HepG2 (cell line): Measurements from ENCODE around the gene SULT4A1. TPM values are rescaled to one million over a fixed set of nuclear protein-coding genes. Genes with fewer than 3 reads are reported as not detected.

Experiments used
- ATAC-seq: fragments of 200-7000 bp; cut with Tn5 transposase; 3 replicates; pipeline ENCODE4 v1.9.1; 2020; ENCODE audit warnings: mild to moderate bottlenecking, moderate library complexity
- BruUV-seq: library from RNA; stranded (reverse); fragments of 400-500 nt; replicated peaks from 2 replicates; lab custom pipeline; 2021; lab: Mats Ljungman, UMichigan
- CTCF ChIA-PET: fragments of 300-600 bp; formaldehyde crosslinking; extraction: SDS; loops from one replicate; lab custom pipeline; 2021; ENCODE audit warnings: low total read pairs, inconsistent platforms, low intra/inter-chr PET ratio; lab: Yijun Ruan, JAX
- POLR2A ChIA-PET: fragments of 350-600 bp; sonication (Branson Sonifier 250); formaldehyde crosslinking; loops from one replicate; lab custom pipeline; 2020; ENCODE audit warnings: antibody characterized with exemption, inconsistent platforms; lab: Yijun Ruan, JAX
- DNase-seq: peaks from one replicate; pipeline ENCODE4 v3.0.0-alpha.2; 2015; ENCODE audit warnings: low spot score
- FAIRE-seq: peaks from 3 replicates; lab custom pipeline; 2011; peaks lifted over from hg19 to GRCh38; lab: Jason Lieb, UNC
- H2AFZ ChIP-seq: one replicate; pipeline ENCODE4 v1.6.1; 2011; ENCODE audit warnings: low read length, inconsistent platforms
- H3K27ac ChIP-seq: fragments of 300-600 bp; 3 replicates; pipeline ENCODE4 v1.8.0; 2011; ENCODE audit warnings: mixed run types, mild to moderate bottlenecking, mixed read lengths, low read length, inconsistent platforms; ENCODE audit not compliant: insufficient read depth; ENCODE audit errors: extremely low read length
- H3K27me3 ChIP-seq, 2 experiments: fragments of 200-600 bp in 1 of 2; 2 replicates in 1 of 2; 3 replicates in 1 of 2; pipeline versions ENCODE4 v1.6.0 to v1.8.0; 2011; ENCODE audit warnings: low read length in 2 of 2, mild to moderate bottlenecking in 2 of 2, moderate library complexity in 2 of 2, inconsistent platforms in 1 of 2; ENCODE audit not compliant: insufficient read depth in 2 of 2, control insufficient read depth in 1 of 2
- H3K36me3 ChIP-seq, 2 experiments: fragments of 200-600 bp in 1 of 2; replicated peaks in 1 of 2; 2 replicates in 1 of 2; 3 replicates in 1 of 2; pipeline versions ENCODE4 v1.5.1 to v1.8.0; 2011; ENCODE audit warnings: low read length in 2 of 2, inconsistent platforms in 1 of 2; ENCODE audit not compliant: insufficient read depth in 2 of 2, control insufficient read depth in 1 of 2
- H3K4me1 ChIP-seq: 2 replicates; pipeline ENCODE4 v1.5.1; 2012; ENCODE audit warnings: low read length, inconsistent platforms; ENCODE audit not compliant: insufficient read depth
- H3K4me2 ChIP-seq: 2 replicates; pipeline ENCODE4 v1.6.0; 2011; ENCODE audit warnings: low read depth, low read length, inconsistent platforms
- H3K4me3 ChIP-seq, 3 experiments: fragments of 200-600 bp in 1 of 3; sonication (generic), shearing (Covaris generic) in 1 of 3; replicated peaks in 1 of 3; 2 replicates each; pipeline ENCODE4 v1.5.1; 2011 to 2016; ENCODE audit warnings: low read length in 3 of 3, inconsistent platforms in 2 of 3, low read depth in 2 of 3, mild to moderate bottlenecking in 2 of 3, control low read depth in 1 of 3, mixed read lengths in 1 of 3; ENCODE audit not compliant: insufficient read depth in 1 of 3
- H3K79me2 ChIP-seq: one replicate; pipeline ENCODE4 v1.6.1; 2011; ENCODE audit warnings: low read length, inconsistent platforms; ENCODE audit not compliant: insufficient read depth
- H3K9ac ChIP-seq: 2 replicates; pipeline ENCODE4 v1.6.0; 2011; ENCODE audit warnings: mild to moderate bottlenecking, low read depth, low read length, inconsistent platforms; ENCODE audit not compliant: insufficient read depth
- H3K9me3 ChIP-seq: 2 replicates; pipeline ENCODE4 v1.5.1; 2012; ENCODE audit warnings: mild to moderate bottlenecking, low read length
- H4K20me1 ChIP-seq: 2 replicates; pipeline ENCODE4 v1.6.0; 2011; ENCODE audit warnings: inconsistent platforms, mild to moderate bottlenecking, low read length, moderate library complexity; ENCODE audit not compliant: insufficient read depth
- IKZF4 ChIP-seq: sonication (generic); formaldehyde crosslinking; IDR thresholded peaks from 2 replicates; pipeline ENCODE4 v1.5.1; 2020; ENCODE audit warnings: borderline replicate concordance, mild to moderate bottlenecking, low read depth, missing genetic modification reagents; ENCODE audit errors: not compliant biosample characterization
- RBM39 ChIP-seq: fragments of 200-400 bp; formaldehyde crosslinking; IDR thresholded peaks from one replicate; pipeline ENCODE4 v1.6.1; 2018; ENCODE audit warnings: antibody characterized with exemption, mild to moderate bottlenecking, low read depth, low read length; ENCODE audit not compliant: poor library complexity, severe bottlenecking
- THYN1 ChIP-seq: sonication (generic); formaldehyde crosslinking; IDR thresholded peaks from 2 replicates; pipeline ENCODE4 v1.8.1; 2023; ENCODE audit warnings: low read depth, mild to moderate bottlenecking, moderate library complexity, missing genetic modification reagents, borderline replicate concordance
- ZNF24 ChIP-seq: fragments of 450-650 bp; IDR thresholded peaks from 2 replicates; pipeline ENCODE4 v1.6.1; 2017; ENCODE audit warnings: antibody characterized with exemption, mild to moderate bottlenecking
- ZNF768 ChIP-seq: sonication (generic); formaldehyde crosslinking; IDR thresholded peaks from 2 replicates; pipeline ENCODE4 v1.4.0; 2020; ENCODE audit warnings: missing genetic modification reagents
- ZSCAN5A ChIP-seq: sonication (generic); formaldehyde crosslinking; IDR thresholded peaks from 2 replicates; pipeline ENCODE4 v1.8.0; 2022; ENCODE audit warnings: mild to moderate bottlenecking, missing genetic modification reagents, borderline replicate concordance
- WGBS: methylation state at CpG from one replicate; pipeline ENCODE4 v1.1.6; 2017; ENCODE audit warnings: low lambda C conversion rate; 5-methylcytosine and 5-hydroxymethylcytosine counted together
- in situ Hi-C: cut with HindIII; loops from 2 replicates; pipeline ENCODE4 v1.10.0; 2017; ENCODE audit warnings: low pct_unique_long_range_greater_than_20kb; ENCODE audit not compliant: extremely low pct_ligation_motif_present
- intact Hi-C: fragments of 100-400 bp; cut with micrococcal nuclease; formaldehyde crosslinking; loops from one replicate; pipeline ENCODE4 v1.10.0; 2022; ENCODE audit not compliant: unreplicated experiment
- polyA plus RNA-seq, 8 experiments: library from polyadenylated mRNA; depleted of rRNA in 3 of 8; stranded (reverse) in 7 of 8; unstranded in 1 of 8; fragments of >200 nt; fragmentation: Illumina TruSeq in 4 of 8; extraction: Trizol in 4 of 8; gene quantifications; 2 replicates each; pipeline versions ENCODE4 v1.2.1 to v1.2.3, GENCODE V29; 2011 to 2016; ENCODE audit warnings: low read depth in 4 of 8, missing spikeins in 1 of 8, mixed read lengths in 1 of 8; ENCODE audit not compliant: insufficient read depth in 1 of 8
- total RNA-seq, 5 experiments: library from RNA; depleted of rRNA; stranded (reverse); fragments of >200 nt; fragmentation: Illumina TruSeq; extraction: Trizol; gene quantifications; 2 replicates each; pipeline ENCODE4 v1.2.3, GENCODE V29; 2016; ENCODE audit warnings: low read depth in 1 of 5

Gene SULT4A1
- total and polyA plus RNA-seq, 2 of the 13 experiments (the other 11 are each of a cell fraction or from before 2014, with no cell fraction given) = not detected

- DNase-seq = no peak
- TF ChIP-seq ZNF24 (no peak), THYN1 (CRISPR knock-in tag) (no peak), IKZF4 (no peak), ZSCAN5A (CRISPR knock-in tag) (no peak), RBM39 (no peak), ZNF768 (CRISPR knock-in tag) (no peak)
- CTCF ChIA-PET = no interaction called here
- Histone ChIP-seq H3K9me3 (no peaks in the 10 kb centered on the region), H3K9ac (no peak overlapping the region), H3K4me2 (no peak overlapping the region), H3K79me2 (no peaks in the 10 kb centered on the region), H3K4me3 (no peak overlapping the region), H3K27me3 (peaks cover 11 to 33% of the 10 kb centered on the region in 2 experiments; a peak in 4 of 5 replicates), H2AFZ (no peak overlapping the region), H3K4me1 (no peaks in the 10 kb centered on the region), H3K36me3 (no peaks in the 10 kb centered on the region), H3K27ac (no peak overlapping the region), H4K20me1 (peaks cover 4% of the 10 kb centered on the region; the same call in 1 of the 2 replicates)
- 5% methylated on average over 10 of the region's 16 CpGs for WGBS
- no TSS peak for BruUV-seq
- in situ Hi-C loops = loop anchor here (25.0 kb wide), 1 partner anchor 748 kb away; no protein-coding TSS in a partner anchor
- FAIRE-seq = no peak
- intact Hi-C loops = no loop called here
- POLR2A ChIA-PET = no interaction called here
- ATAC-seq = no peak
Observed at GRCh38 chr22:43889201-43889859, 27.0 kb upstream of the SULT4A1 start.
